HT1080 (cell line): ENCODE results near the gene CLDND2. TPM values are rescaled to one million over a fixed set of nuclear protein-coding genes. Genes with fewer than 3 reads are reported as not detected.

Experiments used
- DNase-seq: peaks from one replicate; pipeline ENCODE4 v3.0.0-alpha.2; 2015; ENCODE audit warnings: low read depth
- total RNA-seq: library from RNA; depleted of rRNA; stranded (reverse); fragments of >200 nt; shearing (Covaris generic); gene quantifications from 2 replicates; pipeline ENCODE4 v1.2.3, GENCODE V29; 2014

CLDND2 gene
- total RNA-seq, 1 experiment from 2014 or later, result not detected

DNA sequence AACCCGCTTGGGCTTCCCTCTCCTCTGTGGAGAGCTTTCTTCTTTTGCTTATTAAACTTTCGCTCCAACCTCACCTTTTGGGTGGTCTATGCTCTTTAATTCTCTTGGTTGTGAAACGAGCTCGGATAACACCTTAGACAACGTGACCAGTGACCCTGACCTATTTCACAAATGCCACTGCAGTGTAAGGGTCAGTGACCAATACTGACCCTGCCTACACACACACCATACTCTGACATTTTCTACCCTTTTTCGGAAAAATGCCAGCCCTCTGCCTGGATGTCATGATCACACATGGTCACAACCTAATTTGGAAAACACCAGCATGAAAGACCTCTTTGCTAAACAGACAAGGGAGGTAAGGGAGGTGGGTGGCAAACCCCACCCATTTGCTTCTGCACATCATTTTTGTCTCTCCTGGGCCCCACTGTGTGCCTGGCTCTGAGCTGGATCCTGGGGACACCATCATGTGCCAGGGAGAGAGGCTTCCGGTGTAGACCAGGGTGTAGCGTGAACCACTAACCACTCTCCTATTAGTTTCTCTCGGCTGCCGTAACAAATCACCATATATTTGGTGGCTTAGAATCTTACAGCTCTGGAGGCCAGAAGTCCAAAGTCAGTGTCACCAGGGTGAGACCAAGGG is 12.5 kb downstream of the CLDND2 start:
- no peak for DNase-seq

GRCh38 chr19:51354742-51355148 is 14.1 kb downstream of the CLDND2 start:
- DNase-seq, result no peak

DNA sequence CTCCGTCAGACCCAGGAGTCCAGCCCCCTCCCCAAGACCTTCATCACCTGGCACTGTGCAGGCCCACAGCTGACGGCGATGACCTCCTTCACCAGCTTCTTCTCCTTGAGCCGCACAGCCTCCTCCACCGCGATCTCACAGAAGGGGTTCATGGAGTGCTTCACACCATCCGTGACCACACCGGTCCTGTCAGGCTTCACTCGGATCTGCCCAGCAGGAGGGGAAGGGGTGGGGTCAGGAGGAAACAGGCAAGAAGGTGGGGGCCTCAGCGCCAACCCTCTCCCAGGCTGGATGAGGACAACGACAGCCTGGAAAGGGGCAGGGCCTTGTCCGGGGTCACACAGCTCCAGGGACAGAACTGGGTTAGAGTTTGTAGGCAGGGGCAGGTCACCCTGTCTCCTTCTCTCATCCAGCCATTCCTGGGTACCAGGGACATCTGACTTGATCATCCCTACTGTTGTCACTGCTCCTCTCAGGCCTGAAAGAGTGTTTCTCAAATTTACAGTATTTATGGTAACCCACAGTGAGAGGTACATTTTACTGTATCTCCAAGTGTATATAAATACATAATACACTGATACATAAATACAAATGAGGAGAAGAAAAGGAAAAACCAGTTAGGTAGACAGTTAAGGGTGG is 14.6 kb downstream of the CLDND2 start:
- no peak for DNase-seq

- no peak for DNase-seq
Measured at GRCh38 chr19:51352783-51353360, 15.9 kb downstream of the CLDND2 start.

DNA sequence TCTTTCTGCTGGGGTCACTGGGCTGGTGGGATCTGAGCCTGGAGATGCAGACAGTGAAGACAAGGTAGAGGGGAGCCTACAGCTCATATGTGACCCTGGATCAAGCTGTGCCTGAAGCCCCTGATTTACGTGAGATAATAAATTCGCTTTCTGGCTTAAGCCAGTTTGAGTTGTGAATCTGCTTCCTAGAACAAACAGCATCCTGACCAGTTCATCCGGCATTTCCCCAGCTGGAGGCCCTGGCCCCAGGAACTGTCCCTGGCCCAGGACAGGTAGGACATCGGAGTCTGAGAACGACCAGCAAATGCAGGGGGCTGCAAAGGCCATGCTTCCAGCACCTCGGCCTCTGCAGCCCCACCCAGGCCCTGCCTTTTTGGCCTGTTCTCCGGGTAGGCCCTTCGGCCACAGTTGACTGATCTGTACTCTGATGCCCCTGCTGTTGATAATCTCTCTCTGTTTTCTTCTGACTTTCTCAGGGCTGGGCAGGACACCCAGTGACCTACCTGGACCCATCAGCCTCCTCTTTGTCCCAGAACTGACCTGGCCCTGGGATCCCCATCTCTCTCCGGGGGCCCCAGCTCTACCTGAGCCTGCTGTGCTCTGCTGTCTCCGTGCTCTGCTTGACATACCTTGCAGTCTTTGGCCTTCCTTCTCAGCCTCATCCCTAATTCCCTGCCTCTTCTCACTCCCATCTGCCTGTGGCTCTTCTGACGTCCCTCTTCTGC is 17.4 kb downstream of the CLDND2 start:
- no peak for DNase-seq

DNA sequence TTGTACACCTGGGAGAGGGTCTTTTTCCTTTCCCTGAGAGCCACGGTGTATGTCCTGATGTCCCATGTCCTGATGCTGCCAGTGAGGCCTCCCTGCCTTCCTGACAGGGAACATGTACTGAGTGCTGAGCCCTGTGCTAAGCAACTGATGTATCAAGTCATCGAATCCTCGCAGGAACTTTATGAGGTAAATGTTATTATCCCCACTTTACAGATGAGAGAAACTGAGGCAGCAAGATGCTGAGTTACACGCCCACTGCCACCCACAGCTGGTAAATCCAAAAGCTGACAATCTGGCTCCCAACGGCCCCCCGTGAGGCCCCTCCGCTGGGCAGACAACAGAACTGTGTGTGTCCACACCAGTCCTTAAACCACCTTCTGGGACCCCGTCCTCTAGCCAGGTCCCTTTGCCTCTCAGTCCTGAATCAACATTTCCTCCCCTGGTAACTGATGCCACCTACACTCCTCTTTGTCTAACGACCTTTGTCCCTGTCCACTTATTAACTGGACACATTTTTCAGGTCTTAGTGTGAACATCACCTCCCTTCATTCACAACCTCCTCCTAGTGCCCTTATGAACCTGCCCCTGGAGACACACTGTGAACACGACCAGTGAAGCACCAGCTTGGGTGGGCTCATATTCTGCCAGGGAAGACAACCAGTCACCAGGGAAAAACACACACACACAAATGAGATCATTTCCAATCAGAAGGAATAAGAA is 21.4 kb downstream of the CLDND2 start:
- DNase-seq, result no peak

DNA sequence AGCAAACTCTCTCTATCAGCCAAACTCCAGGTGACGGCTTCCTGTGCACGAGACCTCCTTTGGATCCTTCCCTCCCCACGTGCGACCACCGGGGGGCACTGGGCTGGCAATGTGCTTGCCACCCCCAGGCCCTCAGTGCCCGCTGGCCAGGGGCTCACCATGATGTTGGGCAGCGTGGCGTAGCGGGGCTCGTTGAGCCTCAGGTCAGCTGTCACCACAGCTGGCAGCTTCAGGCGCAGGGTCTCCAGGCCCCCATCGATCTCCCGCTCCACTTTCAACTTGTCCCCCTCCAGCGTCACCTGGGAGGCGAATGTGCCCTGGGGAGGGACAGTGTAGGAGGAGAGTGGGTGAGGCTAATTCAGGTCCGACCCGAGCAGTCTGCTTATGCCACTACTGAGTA is 22.1 kb downstream of the CLDND2 start:
- DNase-seq, result no peak

DNA sequence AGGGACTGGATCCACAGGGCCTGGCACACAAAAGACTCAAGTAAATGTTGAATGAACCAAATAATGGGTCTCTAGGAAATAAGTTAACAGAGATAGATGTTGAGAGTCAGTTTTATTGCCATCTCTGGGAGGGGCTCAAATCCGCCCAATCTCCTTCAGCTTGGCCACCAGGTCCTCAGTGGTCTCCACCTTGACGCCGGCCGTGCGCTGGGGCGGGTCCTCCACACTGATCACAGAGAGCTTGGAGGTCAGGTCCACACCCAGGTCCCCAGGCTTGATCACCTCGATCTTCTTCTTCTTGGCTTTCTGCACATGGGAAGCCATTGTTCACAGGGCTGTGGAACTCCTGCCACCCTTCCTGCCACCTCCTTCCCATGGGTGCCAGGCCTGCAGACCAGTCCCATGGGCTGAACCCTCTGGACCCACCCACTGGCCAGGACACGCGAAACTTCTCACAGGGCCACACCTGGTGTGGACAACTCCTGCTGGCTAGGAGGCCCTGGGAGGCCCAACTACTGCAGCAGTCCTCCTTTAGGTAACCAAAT is 23.7 kb downstream of the CLDND2 start:
- DNase-seq, result no peak

GRCh38 chr19:51342631-51343569 is 25.9 kb downstream of the CLDND2 start:
- no peak for DNase-seq

GRCh38 chr19:51341976-51342580 is 26.7 kb downstream of the CLDND2 start, which contains the start of gene VSIG10L:
Gene VSIG10L, minus strand, starts transcription at chr19:51342139. Its CDS starts 15 bp downstream, at chr19:51342124.
- DNase-seq, result no peak

- DNase-seq, result no peak
Measured at GRCh38 chr19:51341066-51341465, 27.7 kb downstream of the CLDND2 start.

GRCh38 chr19:51339687-51340656 is 28.8 kb downstream of the CLDND2 start:
- peak; percentile 86 for DNase-seq

DNA sequence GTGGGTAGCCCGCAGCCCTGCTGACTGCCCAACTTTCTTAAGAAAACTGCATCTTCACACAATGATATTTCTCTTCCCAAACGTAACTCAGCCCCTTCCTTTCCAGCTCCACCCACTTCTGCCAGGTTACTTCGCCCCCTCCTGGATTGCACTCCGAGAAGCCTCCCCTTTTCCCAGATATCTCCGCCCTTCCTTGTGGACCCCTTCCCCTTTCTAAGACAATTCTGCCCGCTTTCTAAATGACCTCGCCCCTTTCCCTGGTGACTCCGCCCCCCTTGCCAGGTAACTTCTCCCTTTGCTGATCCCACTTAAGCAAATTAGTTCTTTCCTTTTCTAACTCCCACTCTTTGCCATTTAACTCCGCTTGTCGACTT is 29.5 kb downstream of the CLDND2 start:
- DNase-seq, result no peak

DNA sequence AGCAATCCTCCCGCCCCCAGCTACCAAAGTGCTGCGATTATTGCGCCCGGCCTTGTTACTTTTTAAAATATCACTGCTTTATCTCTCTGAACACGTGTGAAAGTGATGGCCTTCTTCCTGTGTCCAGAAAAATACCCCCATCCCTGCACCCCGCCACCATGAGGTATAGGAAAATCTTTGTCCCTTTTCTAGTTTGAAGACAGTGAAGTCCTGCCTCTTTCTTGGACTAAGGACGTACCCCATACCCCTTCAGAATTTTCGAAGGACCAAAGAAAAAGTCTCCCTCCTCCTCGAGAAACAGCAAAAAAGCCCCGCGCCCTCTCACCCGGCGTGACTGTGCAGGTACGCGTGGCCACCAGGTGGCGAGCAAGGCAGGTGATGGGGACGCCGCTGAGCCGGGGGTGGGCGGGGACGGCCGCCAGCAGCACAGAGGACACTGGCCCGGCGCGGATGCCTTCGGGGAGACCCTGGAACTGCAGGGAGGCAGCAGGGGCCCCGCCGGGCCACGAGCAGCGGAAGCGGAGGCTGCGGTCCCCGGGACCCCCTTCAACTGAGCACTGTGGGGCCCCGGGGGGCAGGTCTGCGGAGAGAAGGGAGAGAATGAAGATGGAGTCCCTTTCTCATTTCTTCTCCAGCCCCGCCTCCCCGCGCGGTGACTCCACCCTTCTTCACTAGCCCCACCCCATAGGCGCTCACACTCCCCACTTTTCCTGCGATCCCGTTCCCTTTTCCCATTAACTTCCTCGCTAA is 30.1 kb downstream of the CLDND2 start:
- DNase-seq, result peak; percentile 75

DNA sequence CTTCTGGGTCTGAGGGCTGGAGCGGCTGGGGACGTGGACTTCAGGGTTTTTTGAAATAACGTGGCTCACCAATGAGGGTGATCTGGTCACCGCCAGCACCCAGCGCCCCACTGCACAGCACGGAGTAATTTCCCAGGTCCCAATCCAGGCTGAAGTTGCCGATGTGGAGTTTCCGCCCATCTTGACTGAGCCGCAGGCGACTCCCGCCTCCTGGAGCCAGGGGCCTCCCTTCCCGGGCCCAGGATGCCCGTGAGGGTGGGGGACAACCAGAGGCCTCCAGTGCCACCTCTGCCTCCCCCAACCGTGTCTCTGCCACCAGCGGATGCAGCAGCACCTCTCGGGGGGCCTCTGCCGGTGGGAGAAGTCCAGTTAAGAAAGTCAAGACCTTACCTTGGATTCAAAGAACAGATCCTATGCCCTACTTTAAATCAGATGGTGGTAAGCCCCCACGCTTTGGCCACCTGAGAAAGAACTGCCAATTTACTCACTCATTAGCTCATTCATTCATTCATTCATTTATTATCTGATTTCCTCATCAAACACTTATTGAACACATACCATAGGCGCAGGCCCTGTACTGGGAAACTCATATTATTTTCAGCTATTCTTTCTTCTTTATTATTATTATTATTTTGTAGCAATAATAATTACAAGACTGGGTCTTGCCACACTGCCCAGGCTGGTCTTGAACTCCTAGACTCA is 30.8 kb downstream of the CLDND2 start:
- no peak for DNase-seq

DNA sequence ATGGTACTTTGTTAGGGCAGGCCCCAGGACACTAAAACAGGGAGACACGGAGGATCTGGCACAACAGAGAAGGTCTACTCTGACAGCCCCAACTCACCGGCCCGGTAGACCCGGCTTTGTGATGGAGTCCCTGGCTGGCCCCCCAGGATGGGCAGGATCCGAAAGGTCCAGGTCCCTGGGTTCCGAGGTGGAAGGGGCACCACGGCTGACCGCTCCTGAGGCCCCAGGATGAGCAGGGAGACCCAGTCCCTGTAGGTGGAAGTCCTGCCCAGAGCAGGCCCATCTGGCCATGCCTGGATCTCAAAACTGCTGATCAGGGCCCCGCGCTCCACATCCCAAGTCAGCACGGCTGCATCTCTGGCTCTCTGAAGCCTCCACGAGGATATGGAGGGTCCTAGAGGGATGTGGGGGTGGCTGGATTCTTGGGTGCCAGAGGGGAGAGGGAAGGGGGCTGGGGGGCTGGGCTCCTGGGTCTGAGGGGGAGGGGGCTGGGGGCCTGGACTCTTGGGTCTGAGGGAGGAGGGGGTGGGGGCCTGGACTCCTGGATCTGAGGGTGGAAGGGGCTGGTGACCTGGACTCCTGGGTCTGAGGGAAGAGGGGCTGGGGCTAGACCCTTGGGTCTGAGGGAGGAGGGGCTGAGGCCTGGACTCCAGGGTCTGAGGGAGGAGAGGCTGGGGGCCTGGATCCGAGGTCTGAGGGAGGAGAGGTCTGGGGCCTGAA is 31.5 kb downstream of the CLDND2 start:
- DNase-seq, result no peak
